Measurements from ENCODE around the gene MANBA.

- TF ChIP-seq POLR2A (IDR thresholded peaks at IDR 0.05), result no peak
- TF ChIP-seq CTCF (IDR thresholded peaks at IDR 0.05), result no peak
Measured at GRCh38 chr4:102640669-102641068, 120.1 kb downstream of the MANBA start.
